Activated CD8-positive, alpha-beta memory T cell treated with anti-CD3 and anti-CD28 coated beads for 1 hour (primary cell): ENCODE measurements around the gene MMRN1.

ENCODE experiments used
- DNase-seq, 2 donors: peaks; one replicate each; pipeline ENCODE4 v3.0.0-alpha.2; 2020; ENCODE audit warnings: low read depth in 1 of 2; ENCODE audit errors: extremely low read depth in 1 of 2

Gene MMRN1

DNA sequence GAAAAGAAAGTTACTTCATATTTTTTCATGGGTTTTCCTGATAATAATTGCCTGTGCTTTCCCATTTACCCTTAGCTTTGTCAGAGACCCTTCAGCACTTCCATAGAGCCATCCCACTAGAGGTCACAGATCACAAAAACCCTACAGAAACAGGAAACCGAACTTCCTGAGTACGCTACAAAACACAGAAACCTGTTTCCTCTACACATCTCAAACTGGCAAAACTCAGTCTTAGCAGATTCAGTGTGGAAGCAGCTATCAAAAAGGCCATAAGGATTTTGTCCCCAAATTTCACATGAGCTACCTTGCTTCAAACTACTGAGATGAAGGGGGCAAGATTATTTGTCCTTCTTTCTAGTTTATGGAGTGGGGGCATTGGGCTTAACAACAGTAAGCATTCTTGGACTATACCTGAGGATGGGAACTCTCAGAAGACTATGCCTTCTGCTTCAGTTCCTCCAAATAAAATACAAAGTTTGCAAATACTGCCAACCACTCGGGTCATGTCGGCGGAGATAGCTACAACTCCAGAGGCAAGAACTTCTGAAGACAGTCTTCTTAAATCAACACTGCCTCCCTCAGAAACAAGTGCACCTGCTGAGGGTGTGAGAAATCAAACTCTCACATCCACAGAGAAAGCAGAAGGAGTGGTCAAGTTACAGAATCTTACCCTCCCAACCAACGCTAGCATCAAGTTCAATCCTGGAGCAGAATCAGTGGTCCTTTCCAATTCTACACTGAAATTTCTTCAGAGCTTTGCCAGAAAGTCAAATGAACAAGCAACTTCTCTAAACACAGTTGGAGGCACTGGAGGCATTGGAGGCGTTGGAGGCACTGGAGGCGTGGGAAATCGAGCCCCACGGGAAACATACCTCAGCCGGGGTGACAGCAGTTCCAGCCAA is at the start of gene MMRN1:
MMRN1 (plus strand) TSS at position 206 of the 902 bp plus-strand sequence; CDS start at position 324, 118 bp downstream.
- no peak for DNase-seq

DNA sequence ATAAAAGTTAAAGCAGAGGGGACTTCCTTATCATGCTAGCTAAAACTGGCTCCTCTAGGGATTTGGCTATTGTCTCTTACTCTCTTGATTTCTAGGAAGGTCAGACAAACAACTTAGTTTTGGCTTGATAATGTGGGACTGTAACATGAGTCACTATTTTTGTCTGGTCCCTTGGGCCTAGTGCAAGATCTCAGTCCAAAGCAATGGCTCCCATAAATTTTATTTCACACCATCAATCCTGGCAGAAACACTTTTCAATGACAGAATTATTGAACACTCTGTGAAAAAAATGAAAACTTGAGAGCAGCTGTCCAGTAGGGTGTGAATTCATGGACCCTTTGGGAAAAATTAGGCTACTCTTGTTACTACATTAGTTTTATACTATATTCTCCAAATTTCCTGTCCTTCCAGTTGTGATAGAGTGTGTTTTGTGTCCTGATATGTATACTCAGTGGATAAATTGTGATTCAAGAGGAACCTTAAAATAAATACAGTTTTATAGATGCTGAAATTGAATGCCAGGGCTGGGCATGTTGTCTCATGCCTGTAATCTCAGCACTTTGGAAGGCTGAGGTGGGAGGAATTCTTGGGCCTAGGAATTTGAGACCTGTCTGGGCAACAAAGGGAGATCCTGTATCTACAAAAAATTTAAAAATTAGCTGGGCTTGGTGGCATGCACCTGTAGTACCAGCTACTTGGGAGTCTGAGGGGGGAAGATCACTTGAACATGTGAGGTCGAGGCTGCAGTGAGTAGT is 46.9 kb upstream of the MMRN1 start:
- no peak for DNase-seq

DNA sequence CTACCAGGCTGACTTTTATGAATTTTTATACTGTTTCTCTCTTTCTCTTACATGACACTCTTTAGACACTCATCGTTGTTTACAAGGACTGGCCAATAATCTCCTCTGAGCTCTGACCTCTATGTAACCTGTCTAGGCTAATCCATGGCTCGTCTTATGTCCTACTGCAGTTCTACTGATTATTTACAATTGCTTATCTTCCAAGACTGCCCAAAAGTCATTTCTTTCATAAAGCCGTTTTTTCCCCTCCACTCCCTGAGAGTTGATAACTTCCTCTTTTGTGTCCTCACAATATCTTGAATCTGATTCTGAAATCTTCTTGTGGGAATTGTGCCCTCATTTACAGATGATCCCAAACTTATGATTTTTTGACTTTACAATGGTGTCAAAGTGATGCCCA is 39.4 kb upstream of the MMRN1 start:
- no peak for DNase-seq

GRCh38 chr4:89860971-89861370 is 33.7 kb upstream of the MMRN1 start:
- no peak for DNase-seq

- no peak for DNase-seq
Observed at GRCh38 chr4:89863533-89863932, 31.1 kb upstream of the MMRN1 start.

DNA sequence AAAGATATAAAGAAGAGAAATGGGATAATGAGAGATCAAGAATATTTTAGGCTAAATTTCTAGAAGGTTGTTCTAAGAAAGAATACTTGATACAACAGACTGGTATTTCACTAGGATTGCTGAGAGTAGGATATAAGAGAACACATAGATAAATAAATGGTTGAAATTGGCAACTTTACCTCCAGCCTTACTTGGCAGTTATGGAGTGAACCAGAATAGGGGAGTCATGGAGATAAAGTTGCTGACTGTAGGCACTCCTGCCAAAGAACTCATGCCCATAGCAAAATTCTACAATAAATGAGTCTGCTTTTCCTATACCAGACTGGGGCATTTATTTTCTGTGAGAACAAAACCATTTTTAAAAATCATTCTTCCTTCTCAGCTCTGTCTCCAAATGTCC is 26.4 kb upstream of the MMRN1 start:
- no peak for DNase-seq

GRCh38 chr4:89868999-89869589 is 25.6 kb upstream of the MMRN1 start:
- DNase-seq = no peak

DNA sequence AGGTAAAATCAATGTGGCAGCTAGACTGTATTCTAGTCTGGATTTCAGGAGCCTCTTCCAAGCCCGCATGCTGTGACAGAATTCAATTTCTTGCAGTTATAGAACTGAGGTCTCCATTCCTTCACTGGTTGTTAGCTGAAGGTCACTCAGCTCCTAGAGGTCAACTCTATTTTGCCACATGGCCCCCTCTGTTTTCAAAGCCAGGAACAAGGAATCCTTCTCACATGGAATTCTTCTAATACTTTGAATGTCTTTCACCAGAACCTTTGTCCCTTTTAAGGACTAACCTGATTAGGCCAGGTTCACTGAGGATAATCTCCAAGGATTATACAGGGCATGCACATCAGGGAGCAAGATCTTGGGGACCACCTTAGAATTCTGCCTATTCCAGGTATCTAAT is 23.4 kb upstream of the MMRN1 start:
- no peak for DNase-seq

- no peak for DNase-seq
Observed at GRCh38 chr4:89876548-89876947, 18.1 kb upstream of the MMRN1 start.

DNA sequence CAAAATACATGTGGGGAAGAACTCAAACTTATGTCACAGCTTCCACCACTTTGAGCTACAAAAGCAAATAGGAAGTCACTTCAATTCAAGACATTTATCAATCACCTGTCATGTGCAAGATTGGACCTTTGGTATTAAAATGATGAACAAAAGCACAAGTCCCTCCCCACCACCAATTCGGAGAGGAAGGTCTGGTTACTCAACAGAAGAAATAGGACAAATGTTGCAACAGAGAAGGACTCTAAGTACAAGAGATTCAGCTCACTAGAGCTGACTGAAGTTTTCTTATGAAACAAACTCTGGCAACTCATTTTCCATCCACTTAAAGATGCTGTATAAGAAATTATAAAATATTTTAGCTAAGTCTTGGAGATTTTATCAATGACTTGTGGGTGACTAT is 16.0 kb upstream of the MMRN1 start:
- DNase-seq = no peak

DNA sequence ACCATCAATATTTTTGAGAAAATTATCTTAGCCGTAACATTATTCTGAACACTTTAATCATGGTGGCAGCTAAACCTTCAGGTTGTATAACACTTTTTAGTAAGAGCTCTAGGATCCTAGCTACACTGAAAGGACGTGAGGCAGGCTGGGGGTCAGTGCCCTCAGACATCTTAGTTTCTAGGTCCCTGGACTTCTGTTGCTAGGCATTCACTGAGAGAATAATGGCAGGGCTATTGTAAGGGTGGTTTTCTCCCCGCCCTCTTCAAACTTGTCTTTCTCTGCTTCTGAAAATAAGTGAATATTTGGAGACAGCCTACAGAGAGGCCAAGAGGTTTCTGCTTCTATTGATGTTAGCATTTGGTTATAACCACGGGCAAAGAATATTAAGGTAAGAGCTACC is 15.4 kb upstream of the MMRN1 start:
- DNase-seq = no peak

GRCh38 chr4:89889289-89889688 is 5.4 kb upstream of the MMRN1 start:
- no peak for DNase-seq

GRCh38 chr4:89897867-89898266 is 3.2 kb downstream of the MMRN1 start:
- no peak for DNase-seq

- DNase-seq = no peak
Observed at GRCh38 chr4:89898304-89898716, 3.7 kb downstream of the MMRN1 start.

GRCh38 chr4:89899152-89899551 is 4.5 kb downstream of the MMRN1 start:
- DNase-seq = no peak

DNA sequence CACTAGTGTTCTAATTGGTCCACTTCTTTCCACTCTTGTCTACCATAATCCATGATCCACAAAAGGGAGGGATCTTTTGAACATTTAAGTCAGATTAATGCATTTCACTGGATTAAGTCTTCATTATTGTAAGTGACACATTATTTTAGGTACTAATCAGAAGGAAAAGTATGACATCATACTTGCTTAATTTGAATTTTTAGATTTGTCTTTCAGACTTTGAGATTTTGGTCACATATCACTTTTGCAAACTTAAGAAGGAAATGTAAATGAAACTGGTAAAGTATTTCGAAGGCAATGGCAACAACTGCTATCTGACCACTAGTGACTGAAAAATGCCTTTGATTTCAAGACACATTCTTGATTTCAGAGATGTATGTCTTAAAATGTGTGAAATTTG is 5.2 kb downstream of the MMRN1 start:
- no peak for DNase-seq

DNA sequence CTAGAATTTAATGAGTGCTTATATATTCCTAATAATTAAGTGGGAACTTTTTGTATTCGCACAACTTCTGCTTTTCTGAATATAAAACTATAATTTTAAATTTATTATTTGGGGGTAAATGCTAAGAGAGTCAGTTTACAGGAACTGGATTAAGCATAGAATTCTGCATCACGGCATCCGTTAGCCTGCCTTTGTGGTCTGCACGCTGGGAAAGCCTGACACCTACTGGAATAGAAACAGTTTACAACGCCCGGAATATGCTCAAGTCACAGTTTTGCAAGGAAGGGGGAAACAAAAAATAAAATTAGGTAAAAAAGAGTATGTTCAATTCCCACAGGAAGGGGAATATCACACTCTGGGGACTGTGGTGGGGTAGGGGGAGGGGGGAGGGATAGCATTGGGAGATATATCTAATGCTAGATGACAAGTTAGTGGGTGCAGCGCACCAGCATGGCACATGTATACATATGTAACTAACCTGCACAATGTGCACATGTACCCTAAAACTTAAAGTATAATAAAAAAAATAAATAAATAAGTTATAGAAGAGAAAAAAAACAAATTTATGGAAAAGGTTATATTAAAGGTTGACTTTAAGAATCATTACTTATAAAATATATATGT is 7.3 kb downstream of the MMRN1 start:
- DNase-seq = peak in 1 of 2 donors; percentile 10

DNA sequence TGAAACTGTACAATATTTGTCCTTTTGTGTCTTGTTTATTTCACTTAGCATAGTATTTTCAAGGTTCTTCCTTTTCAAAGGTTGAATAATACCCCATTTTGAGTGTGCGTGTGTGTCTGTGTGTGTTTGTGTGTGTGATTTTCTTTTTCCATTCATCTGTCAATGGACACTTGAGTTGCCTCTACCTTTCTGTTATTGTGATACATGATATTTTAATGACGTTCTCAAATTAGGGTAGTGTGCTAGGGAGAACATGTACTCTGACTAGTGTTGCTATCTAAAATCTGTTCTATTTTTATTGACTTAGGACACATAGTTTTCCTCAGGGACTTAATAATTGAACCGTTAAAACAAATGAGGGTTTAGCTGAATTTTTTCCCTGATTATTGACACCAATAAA is 9.9 kb downstream of the MMRN1 start:
- DNase-seq = no peak

- no peak for DNase-seq
Observed at GRCh38 chr4:89906316-89906715, 11.7 kb downstream of the MMRN1 start.

DNA sequence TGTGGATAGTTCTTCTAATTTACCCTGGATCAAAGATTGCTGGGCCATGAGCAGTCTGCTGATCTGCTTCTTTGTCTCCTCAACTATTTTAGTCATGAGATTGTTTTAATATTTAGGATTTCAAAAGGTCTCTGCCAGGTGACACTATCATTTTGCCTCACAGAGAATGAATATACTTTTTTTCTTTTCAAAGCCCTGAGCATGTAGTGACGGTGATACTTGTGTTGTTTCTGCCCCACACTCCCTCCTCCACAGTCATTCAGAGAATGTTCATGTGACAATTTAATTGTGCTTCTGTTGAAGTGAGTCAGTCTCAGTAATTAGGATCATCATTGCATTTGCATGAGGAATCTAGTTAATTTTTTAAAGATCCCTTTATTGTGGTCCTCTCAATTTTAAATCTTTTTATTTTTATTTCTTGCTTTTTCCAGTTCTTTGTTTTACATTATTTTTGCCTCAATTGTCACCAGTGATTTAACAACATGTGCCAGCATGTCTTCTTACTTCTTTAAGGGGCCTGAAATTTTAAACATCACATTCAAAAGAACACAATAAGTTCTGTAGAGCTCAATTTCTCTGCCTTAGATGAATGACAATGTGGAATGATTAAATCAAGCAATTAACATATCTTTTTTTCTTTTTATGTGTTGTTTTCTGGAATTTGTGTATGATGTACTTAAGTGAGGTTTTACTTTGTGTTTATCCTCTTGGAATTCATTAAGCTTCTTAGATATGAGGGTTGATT is 12.3 kb downstream of the MMRN1 start:
- no peak for DNase-seq

DNA sequence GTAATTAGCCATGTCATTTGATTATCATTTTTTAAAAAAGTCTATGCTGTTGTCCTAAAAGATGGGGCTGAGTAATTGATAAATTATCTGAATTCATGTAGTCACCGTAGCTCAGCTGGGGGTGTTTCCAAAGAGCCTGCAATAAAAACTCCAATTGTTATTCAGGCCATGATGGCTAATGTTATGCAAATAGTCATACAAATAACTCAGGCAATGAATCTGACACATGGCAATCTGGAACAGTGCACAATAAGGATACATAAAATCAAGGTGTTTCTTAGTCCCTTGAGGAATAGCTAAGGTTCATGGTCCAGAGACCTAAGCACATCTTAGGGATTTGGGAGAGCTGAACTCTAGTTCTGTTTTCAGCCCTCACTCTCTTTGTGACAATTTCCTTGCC is 15.2 kb downstream of the MMRN1 start:
- DNase-seq = no peak
